Stomach (tissue), 9 donors: Measurements from ENCODE around the gene NSD2. TPM values are rescaled to one million over a fixed set of nuclear protein-coding genes. Genes with fewer than 3 reads are reported as not detected.
"Not testable (repeated sequence)": the region's sequence is repeated elsewhere in the genome, so short reads cannot be mapped to it uniquely, and the experiment has no call there.

Experiments
- DNase-seq, 2 donors: peaks; one replicate each; pipeline versions ENCODE4 v3.0.0 to v3.0.0-alpha.2; 2013 to 2019
- H3K27ac ChIP-seq, 5 donors: fragments of 200-600 bp in 4 of 5; sonication (generic) in 4 of 5; one replicate each; pipeline ENCODE4 v1.5.1; 2013 to 2019; ENCODE audit warnings: mild to moderate bottlenecking in 1 of 5, moderate library complexity in 1 of 5
- H3K27me3 ChIP-seq, 3 donors: fragments of 200-600 bp; sonication (generic); one replicate each; pipeline ENCODE4 v1.5.1; 2017 to 2019; ENCODE audit warnings: mixed run types in 1 of 3
- H3K36me3 ChIP-seq, 4 donors: fragments of 200-600 bp; sonication (generic); 1 replicate in 3 of 4; 2 replicates in 1 of 4; pipeline ENCODE4 v1.5.1; 2016 to 2019
- H3K4me1 ChIP-seq, 4 donors: fragments of 200-600 bp; sonication (generic); one replicate each; pipeline ENCODE4 v1.5.1; 2016 to 2019
- H3K4me3 ChIP-seq, 4 donors: fragments of 200-600 bp; sonication (generic) in 3 of 4; one replicate each; pipeline ENCODE4 v1.5.1; 2016 to 2019; ENCODE audit warnings: mild to moderate bottlenecking in 1 of 4
- H3K9me3 ChIP-seq, 4 donors: fragments of 200-600 bp; sonication (generic); one replicate each; pipeline ENCODE4 v1.5.1; 2016 to 2019
- EP300 ChIP-seq: sonication (generic); formaldehyde crosslinking; IDR thresholded peaks from one replicate; pipeline ENCODE4 v1.6.1; 2017; ENCODE audit warnings: antibody characterized with exemption
- POLR2A ChIP-seq, 4 donors: fragments of 450-650 bp; IDR thresholded peaks; one replicate each; pipeline ENCODE4 v1.6.1; 2016; ENCODE audit warnings: antibody characterized with exemption in 4 of 4, control low read depth in 2 of 4, mild to moderate bottlenecking in 1 of 4, moderate library complexity in 1 of 4
- POLR2AphosphoS5 ChIP-seq, 3 donors: sonication (generic); formaldehyde crosslinking; IDR thresholded peaks; one replicate each; pipeline ENCODE4 v1.6.1; 2016; ENCODE audit warnings: antibody characterized with exemption in 3 of 3
- WGBS, 5 donors: extraction: QIAGEN DNeasy Blood & Tissue Kit in 3 of 5; methylation state at CpG; one replicate each; pipeline versions ENCODE4 v1.1.5 to v1.1.7; 2013 to 2018; 5-methylcytosine and 5-hydroxymethylcytosine counted together
- intact Hi-C: fragments of 100-400 bp; cut with DNase I; formaldehyde crosslinking; loops from one replicate; pipeline ENCODE4 v1.15.1; 2023; ENCODE audit warnings: low total_unique reads
- polyA plus RNA-seq, 3 donors: library from polyadenylated mRNA; stranded (reverse); fragments of 200-250 nt; gene quantifications; one replicate each; pipeline ENCODE4 v1.2.3, GENCODE V29; 2013
- total RNA-seq, 5 donors: library from RNA; depleted of rRNA; stranded (reverse); fragments of >200 nt; gene quantifications; one replicate each; pipeline versions ENCODE4 v1.1.0 to v1.2.3, GENCODE V29; 2014 to 2016
- TF ChIP-seq, protein P1 (sequence below), 7 experiments: fragments of 450-650 bp in 4 of 7; fragments of 200-600 bp in 3 of 7; sonication (generic) in 3 of 7; IDR thresholded peaks; one replicate each; pipeline ENCODE4 v1.5.1; 2016 to 2019; ENCODE audit warnings: antibody characterized with exemption in 7 of 7, control low read depth in 2 of 7, mild to moderate bottlenecking in 1 of 7
- donor health status: healthy with polysubstance abuse.
- donor health status: Bipolar disorder and iron deficiency.
- donor health status: healthy.

Gene NSD2
- total and polyA plus RNA-seq, 8 donors, result 4.9 to 176 (median 56.9) TPM

GRCh38 chr4:1833307-1834046, 37.7 kb upstream of the NSD2 start:
- TF ChIP-seq EP300 (no peak), POLR2A (IDR thresholded peaks at IDR 0.05) (no peak), POLR2AphosphoS5 (IDR thresholded peaks at IDR 0.05) (no peak)
- TF ChIP-seq, protein P1, sequence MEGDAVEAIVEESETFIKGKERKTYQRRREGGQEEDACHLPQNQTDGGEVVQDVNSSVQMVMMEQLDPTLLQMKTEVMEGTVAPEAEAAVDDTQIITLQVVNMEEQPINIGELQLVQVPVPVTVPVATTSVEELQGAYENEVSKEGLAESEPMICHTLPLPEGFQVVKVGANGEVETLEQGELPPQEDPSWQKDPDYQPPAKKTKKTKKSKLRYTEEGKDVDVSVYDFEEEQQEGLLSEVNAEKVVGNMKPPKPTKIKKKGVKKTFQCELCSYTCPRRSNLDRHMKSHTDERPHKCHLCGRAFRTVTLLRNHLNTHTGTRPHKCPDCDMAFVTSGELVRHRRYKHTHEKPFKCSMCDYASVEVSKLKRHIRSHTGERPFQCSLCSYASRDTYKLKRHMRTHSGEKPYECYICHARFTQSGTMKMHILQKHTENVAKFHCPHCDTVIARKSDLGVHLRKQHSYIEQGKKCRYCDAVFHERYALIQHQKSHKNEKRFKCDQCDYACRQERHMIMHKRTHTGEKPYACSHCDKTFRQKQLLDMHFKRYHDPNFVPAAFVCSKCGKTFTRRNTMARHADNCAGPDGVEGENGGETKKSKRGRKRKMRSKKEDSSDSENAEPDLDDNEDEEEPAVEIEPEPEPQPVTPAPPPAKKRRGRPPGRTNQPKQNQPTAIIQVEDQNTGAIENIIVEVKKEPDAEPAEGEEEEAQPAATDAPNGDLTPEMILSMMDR (IDR thresholded peaks at IDR 0.05), result no peak
- no peak overlapping the region for H3K4me3 ChIP-seq
- no peak overlapping the region for H3K27ac ChIP-seq
- intact Hi-C loops, result no loop called here
- H3K36me3 ChIP-seq, result peaks cover 68 to 94% (median 92%) of the 10 kb centered on the region in 4 donors
- H3K27me3 ChIP-seq, result no peaks in the 10 kb centered on the region
- DNase-seq, result no peak
- no peaks in the 10 kb centered on the region for H3K4me1 ChIP-seq
- WGBS, 5 donors, result 87 to 94% (median 91%) methylated on average over 13 to 14 of the region's 14 CpGs
- no peaks in the 10 kb centered on the region for H3K9me3 ChIP-seq

DNA sequence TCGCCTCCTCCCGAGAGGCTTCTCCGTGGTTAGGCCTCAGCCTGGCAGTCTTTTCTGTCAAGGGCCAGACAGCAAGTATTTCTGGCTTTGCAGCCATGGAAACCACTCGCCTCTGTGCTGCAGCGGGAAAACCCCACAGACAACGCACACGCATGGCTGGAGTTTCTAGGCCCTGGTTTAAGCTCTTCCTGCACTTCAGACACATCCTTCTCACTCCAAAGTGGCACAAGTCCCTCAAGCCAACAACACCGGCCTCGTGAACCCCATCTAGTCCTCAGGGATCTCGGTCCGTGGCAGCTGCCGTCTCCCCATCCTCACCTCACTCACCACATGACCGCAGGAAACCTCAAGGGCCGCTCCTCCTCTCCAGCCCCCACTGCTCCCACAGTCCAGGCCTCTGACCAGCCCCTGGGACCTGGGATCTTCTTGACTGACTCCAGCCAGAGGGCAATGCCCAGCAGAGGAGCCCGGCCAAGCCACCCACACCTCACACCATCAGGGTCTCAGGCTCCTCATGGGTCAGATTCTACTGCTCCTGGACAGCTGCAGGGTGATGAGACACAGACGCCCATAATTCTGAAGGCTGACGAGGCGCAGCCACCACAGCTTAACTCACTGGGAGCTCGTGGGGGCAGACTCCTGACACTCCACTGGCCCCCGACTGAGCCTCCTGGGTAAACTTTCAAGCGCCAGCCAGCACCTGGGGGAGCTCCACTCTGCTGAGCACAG, 37.0 kb upstream of the NSD2 start:
- Histone ChIP-seq H3K4me1 (no peaks in the 10 kb centered on the region), H3K9me3 (no peaks in the 10 kb centered on the region), H3K27ac (peak overlapping the region in 1 of 5 donors; percentile 50), H3K4me3 (no peak overlapping the region), H3K27me3 (no peaks in the 10 kb centered on the region), H3K36me3 (peaks cover 75 to 100% (median 99%) of the 10 kb centered on the region in 4 donors)
- 79 to 94% (median 86%) methylated on average over 19 to 21 of the region's 21 CpGs for WGBS, 5 donors
- no peak for TF ChIP-seq POLR2AphosphoS5 (IDR thresholded peaks at IDR 0.05)
- TF ChIP-seq, protein P1 (IDR thresholded peaks at IDR 0.05), result no peak
- no peak for TF ChIP-seq POLR2A (IDR thresholded peaks at IDR 0.05)
- TF ChIP-seq EP300, result no peak
- intact Hi-C loops, result no loop called here
- DNase-seq, result no peak

GRCh38 chr4:1835836-1836235, 35.4 kb upstream of the NSD2 start:
- H3K9me3 ChIP-seq, H3K27me3 ChIP-seq, H3K4me1 ChIP-seq, H3K27ac ChIP-seq, H3K4me3 ChIP-seq, intact Hi-C loops, DNase-seq: not testable (repeated sequence)
- 94 to 99% (median 98%) methylated on average over 8 of the region's 8 CpGs for WGBS, 5 donors
- H3K36me3 ChIP-seq, result peaks cover 89 to 100% (median 100%) of the 10 kb centered on the region in 4 donors

- no peak overlapping the region for H3K4me3 ChIP-seq
- H3K9me3 ChIP-seq, result no peaks in the 10 kb centered on the region
- no peak for DNase-seq
- intact Hi-C loops, result no loop called here
- 93 to 96% (median 95%) methylated on average over 7 of the region's 7 CpGs for WGBS, 5 donors
- peaks cover 86 to 100% (median 100%) of the 10 kb centered on the region in 4 donors for H3K36me3 ChIP-seq
- H3K27ac ChIP-seq, result no peak overlapping the region
- no peak for TF ChIP-seq POLR2AphosphoS5 (IDR thresholded peaks at IDR 0.05)
- TF ChIP-seq, protein P1 (IDR thresholded peaks at IDR 0.05), result no peak
- no peak for TF ChIP-seq EP300
- no peak for TF ChIP-seq POLR2A (IDR thresholded peaks at IDR 0.05)
- H3K4me1 ChIP-seq, result peaks cover 0 to under 1% (median under 1%) of the 10 kb centered on the region in 4 donors
- H3K27me3 ChIP-seq, result no peaks in the 10 kb centered on the region
Measured at GRCh38 chr4:1836650-1837049, 34.5 kb upstream of the NSD2 start.
